Measurements from ENCODE around the gene BACH2. TPM values are rescaled to one million over a fixed set of nuclear protein-coding genes. Genes with fewer than 3 reads are reported as not detected.

BACH2 gene
- polyA plus RNA-seq, 1 of the 3 experiments (the other 2 are of a cell fraction), result 0.46 TPM

DNA sequence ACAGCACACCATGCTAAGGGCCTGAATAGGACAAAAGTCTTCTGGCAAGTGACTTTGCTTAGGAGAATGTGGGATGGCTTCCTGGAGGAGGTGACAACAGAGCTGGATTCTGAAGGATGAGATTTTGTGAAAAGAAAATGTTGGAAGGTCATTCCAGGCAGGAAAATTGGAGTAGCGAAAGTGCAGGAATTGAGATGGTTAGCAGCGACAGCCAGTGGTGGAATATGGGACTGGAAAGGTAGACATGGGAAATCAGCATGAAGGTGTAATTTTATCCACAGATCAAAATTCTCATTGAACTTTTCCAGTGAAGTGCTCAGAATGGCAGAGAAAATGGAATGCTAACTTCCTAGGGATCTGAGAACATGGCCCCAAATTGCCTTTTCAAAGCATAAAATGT lies 5.7 kb upstream of the BACH2 start:
- Histone ChIP-seq H3K27ac (ENCODE audit: low read depth in 2 of 2, low read length in 1 of 2) (no peak overlapping the region), H3K4me2 (no peak overlapping the region), H3K27me3 (ENCODE audit: insufficient read depth) (peaks cover 35% of the 10 kb centered on the region), H3K4me3 (ENCODE audit: low read depth in 2 of 2, low read length in 1 of 2) (no peak overlapping the region), H3K36me3 (replicated peaks in 1 of 2; ENCODE audit: control insufficient read depth in 1 of 2, insufficient read depth in 2 of 2, low read length in 1 of 2) (no peaks in the 10 kb centered on the region), H4K20me1 (ENCODE audit: insufficient read depth) (no peaks in the 10 kb centered on the region), H3K9me2 (no peaks in the 10 kb centered on the region), H3K79me2 (ENCODE audit: insufficient read depth) (no peaks in the 10 kb centered on the region), H3K4me1 (ENCODE audit: control insufficient read depth in 1 of 2, insufficient read depth in 2 of 2, low read depth in 1 of 2, low read length in 1 of 2) (peaks cover 0 to 12% of the 10 kb centered on the region in 2 experiments; a peak in 1 of 4 replicates), H2AFZ (ENCODE audit: low read depth) (no peak overlapping the region), H3K9me3 (no peaks in the 10 kb centered on the region), H3F3A (replicated peaks; ENCODE audit: insufficient read depth) (peaks cover 5% of the 10 kb centered on the region), H3K9ac (no peak overlapping the region)
- WGBS (ENCODE audit: low lambda C conversion rate), result 90% methylated on average over 2 of the region's 2 CpGs
- CTCF ChIA-PET, result no interaction called here
- POLR2A ChIA-PET, result no interaction called here
- TF ChIP-seq GATA2 (CRISPR knock-in tag; IDR thresholded peaks at IDR 0.05) (no peak), ELF1 (IDR thresholded peaks at IDR 0.05) (no peak), SMC3 (IDR thresholded peaks at IDR 0.05; ENCODE audit: low read depth, low read length) (no peak)
- no peak for DNase-seq

GRCh38 chr6:90301816-90302215 lies 5.2 kb upstream of the BACH2 start:
- H3K4me3 ChIP-seq (ENCODE audit: low read depth in 2 of 2, low read length in 1 of 2), result no peak overlapping the region
- POLR2A ChIA-PET, result no interaction called here
- no peak overlapping the region for H2AFZ ChIP-seq (ENCODE audit: low read depth)
- TF ChIP-seq MEF2A (IDR thresholded peaks at IDR 0.05; ENCODE audit: borderline replicate concordance, low read depth) (no peak), SMC3 (IDR thresholded peaks at IDR 0.05; ENCODE audit: low read depth, low read length) (no peak), RAD21 (IDR thresholded peaks at IDR 0.05; ENCODE audit: low read length) (no peak), RXRA (IDR thresholded peaks at IDR 0.05; ENCODE audit: borderline replicate concordance, low read depth) (no peak), EP300 (IDR thresholded peaks at IDR 0.05; ENCODE audit: borderline replicate concordance in 1 of 2, low read depth in 1 of 2, low read length in 1 of 2) (no peak), RFX5 (IDR thresholded peaks at IDR 0.05; ENCODE audit: low read length) (no peak), NFIC (IDR thresholded peaks at IDR 0.05; ENCODE audit: borderline replicate concordance) (no peak), EZH2phosphoT487 (IDR thresholded peaks at IDR 0.05; ENCODE audit: borderline replicate concordance, low read depth) (no peak), RCOR1 (IDR thresholded peaks at IDR 0.05; ENCODE audit: low read length) (no peak), USF2 (IDR thresholded peaks at IDR 0.05; ENCODE audit: borderline replicate concordance, low read depth, low read length) (no peak), TEAD4 (IDR thresholded peaks at IDR 0.05; ENCODE audit: borderline replicate concordance, insufficient read depth) (no peak), YY1 (IDR thresholded peaks at IDR 0.05; ENCODE audit: low read depth) (no peak), FOSL2 (IDR thresholded peaks at IDR 0.05; ENCODE audit: borderline replicate concordance, low read depth) (no peak), USF1 (IDR thresholded peaks at IDR 0.05; ENCODE audit: borderline replicate concordance, low read depth) (no peak), GABPA (IDR thresholded peaks at IDR 0.05; ENCODE audit: low read depth) (no peak), POLR2AphosphoS5 (IDR thresholded peaks at IDR 0.05; ENCODE audit: low read depth, low read length) (no peak)
- TF ChIP-seq, protein P1, sequence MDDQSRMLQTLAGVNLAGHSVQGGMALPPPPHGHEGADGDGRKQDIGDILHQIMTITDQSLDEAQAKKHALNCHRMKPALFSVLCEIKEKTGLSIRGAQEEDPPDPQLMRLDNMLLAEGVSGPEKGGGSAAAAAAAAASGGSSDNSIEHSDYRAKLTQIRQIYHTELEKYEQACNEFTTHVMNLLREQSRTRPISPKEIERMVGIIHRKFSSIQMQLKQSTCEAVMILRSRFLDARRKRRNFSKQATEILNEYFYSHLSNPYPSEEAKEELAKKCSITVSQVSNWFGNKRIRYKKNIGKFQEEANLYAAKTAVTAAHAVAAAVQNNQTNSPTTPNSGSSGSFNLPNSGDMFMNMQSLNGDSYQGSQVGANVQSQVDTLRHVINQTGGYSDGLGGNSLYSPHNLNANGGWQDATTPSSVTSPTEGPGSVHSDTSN (IDR thresholded peaks at IDR 0.05), result no peak
- TF ChIP-seq, protein P2, sequence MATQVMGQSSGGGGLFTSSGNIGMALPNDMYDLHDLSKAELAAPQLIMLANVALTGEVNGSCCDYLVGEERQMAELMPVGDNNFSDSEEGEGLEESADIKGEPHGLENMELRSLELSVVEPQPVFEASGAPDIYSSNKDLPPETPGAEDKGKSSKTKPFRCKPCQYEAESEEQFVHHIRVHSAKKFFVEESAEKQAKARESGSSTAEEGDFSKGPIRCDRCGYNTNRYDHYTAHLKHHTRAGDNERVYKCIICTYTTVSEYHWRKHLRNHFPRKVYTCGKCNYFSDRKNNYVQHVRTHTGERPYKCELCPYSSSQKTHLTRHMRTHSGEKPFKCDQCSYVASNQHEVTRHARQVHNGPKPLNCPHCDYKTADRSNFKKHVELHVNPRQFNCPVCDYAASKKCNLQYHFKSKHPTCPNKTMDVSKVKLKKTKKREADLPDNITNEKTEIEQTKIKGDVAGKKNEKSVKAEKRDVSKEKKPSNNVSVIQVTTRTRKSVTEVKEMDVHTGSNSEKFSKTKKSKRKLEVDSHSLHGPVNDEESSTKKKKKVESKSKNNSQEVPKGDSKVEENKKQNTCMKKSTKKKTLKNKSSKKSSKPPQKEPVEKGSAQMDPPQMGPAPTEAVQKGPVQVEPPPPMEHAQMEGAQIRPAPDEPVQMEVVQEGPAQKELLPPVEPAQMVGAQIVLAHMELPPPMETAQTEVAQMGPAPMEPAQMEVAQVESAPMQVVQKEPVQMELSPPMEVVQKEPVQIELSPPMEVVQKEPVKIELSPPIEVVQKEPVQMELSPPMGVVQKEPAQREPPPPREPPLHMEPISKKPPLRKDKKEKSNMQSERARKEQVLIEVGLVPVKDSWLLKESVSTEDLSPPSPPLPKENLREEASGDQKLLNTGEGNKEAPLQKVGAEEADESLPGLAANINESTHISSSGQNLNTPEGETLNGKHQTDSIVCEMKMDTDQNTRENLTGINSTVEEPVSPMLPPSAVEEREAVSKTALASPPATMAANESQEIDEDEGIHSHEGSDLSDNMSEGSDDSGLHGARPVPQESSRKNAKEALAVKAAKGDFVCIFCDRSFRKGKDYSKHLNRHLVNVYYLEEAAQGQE (IDR thresholded peaks at IDR 0.05; ENCODE audit: low read depth, low read length), result no peak
- no peaks in the 10 kb centered on the region for H4K20me1 ChIP-seq (ENCODE audit: insufficient read depth)
- H3K9me3 ChIP-seq, result no peaks in the 10 kb centered on the region
- H3K27ac ChIP-seq (ENCODE audit: low read depth in 2 of 2, low read length in 1 of 2), result no peak overlapping the region
- no peaks in the 10 kb centered on the region for H3K9me2 ChIP-seq
- WGBS (ENCODE audit: low lambda C conversion rate), result 59% methylated on average over 1 of the region's 1 CpG
- H3K36me3 ChIP-seq (replicated peaks in 1 of 2; ENCODE audit: control insufficient read depth in 1 of 2, insufficient read depth in 2 of 2, low read length in 1 of 2), result no peaks in the 10 kb centered on the region
- H3F3A ChIP-seq (replicated peaks; ENCODE audit: insufficient read depth), result peaks cover 5% of the 10 kb centered on the region
- peaks cover 0 to 15% of the 10 kb centered on the region in 2 experiments; a peak in 1 of 4 replicates for H3K4me1 ChIP-seq (ENCODE audit: control insufficient read depth in 1 of 2, insufficient read depth in 2 of 2, low read depth in 1 of 2, low read length in 1 of 2)
- H3K27me3 ChIP-seq (ENCODE audit: insufficient read depth), result peaks cover 35% of the 10 kb centered on the region
- CTCF ChIA-PET, result no interaction called here
- no peaks in the 10 kb centered on the region for H3K79me2 ChIP-seq (ENCODE audit: insufficient read depth)
- DNase-seq, result no peak
- no peak overlapping the region for H3K9ac ChIP-seq
- no peak overlapping the region for H3K4me2 ChIP-seq

All from SK-N-SH (cell line).